Right lobe of liver (tissue), 4 donors: Measurements from ENCODE around the gene ANKK1.

ENCODE experiments used
- POLR2A ChIP-seq: fragments of 450-650 bp; IDR thresholded peaks from one replicate; pipeline ENCODE4 v1.6.1; 2017; ENCODE audit warnings: antibody characterized with exemption, mild to moderate bottlenecking
- TF ChIP-seq, protein P1 (sequence below), 4 donors: fragments of 200-600 bp in 3 of 4; fragments of 450-650 bp in 1 of 4; IDR thresholded peaks; one replicate each; pipeline versions ENCODE4 v1.5.1 to v1.8.0; 2016 to 2022; ENCODE audit warnings: antibody characterized with exemption in 4 of 4, mild to moderate bottlenecking in 2 of 4
- donor health status: DM: no; HTN: no; CAD: no.
- donor health status: DM: no; HTN: no; CAD: no.
- donor health status: DM: no; HTN: yes; CAD: no.

- TF ChIP-seq, protein P1, sequence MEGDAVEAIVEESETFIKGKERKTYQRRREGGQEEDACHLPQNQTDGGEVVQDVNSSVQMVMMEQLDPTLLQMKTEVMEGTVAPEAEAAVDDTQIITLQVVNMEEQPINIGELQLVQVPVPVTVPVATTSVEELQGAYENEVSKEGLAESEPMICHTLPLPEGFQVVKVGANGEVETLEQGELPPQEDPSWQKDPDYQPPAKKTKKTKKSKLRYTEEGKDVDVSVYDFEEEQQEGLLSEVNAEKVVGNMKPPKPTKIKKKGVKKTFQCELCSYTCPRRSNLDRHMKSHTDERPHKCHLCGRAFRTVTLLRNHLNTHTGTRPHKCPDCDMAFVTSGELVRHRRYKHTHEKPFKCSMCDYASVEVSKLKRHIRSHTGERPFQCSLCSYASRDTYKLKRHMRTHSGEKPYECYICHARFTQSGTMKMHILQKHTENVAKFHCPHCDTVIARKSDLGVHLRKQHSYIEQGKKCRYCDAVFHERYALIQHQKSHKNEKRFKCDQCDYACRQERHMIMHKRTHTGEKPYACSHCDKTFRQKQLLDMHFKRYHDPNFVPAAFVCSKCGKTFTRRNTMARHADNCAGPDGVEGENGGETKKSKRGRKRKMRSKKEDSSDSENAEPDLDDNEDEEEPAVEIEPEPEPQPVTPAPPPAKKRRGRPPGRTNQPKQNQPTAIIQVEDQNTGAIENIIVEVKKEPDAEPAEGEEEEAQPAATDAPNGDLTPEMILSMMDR (IDR thresholded peaks at IDR 0.05) = no peak
- no peak for TF ChIP-seq POLR2A
These were observed 21.9 kb downstream of the ANKK1 start for GRCh38 chr11:113409526-113409925.
